ENCODE measurements around the gene ACLY.

- TF ChIP-seq CTCF (conservative IDR thresholded peaks at IDR 0.05; ENCODE audit: low read length) (peak; percentile 52; the same call in 1 of the 2 replicates), EZH2phosphoT487 (IDR thresholded peaks at IDR 0.05; ENCODE audit: borderline replicate concordance, low read depth, low read length) (no peak)
Observed at GRCh38 chr17:41930009-41930832, 11.5 kb upstream of the ACLY start, which contains the start of gene ODAD4.
